ENCODE data around the gene HECTD4. TPM values are rescaled to one million over a fixed set of nuclear protein-coding genes. Genes with fewer than 3 reads are reported as not detected.
"Not testable (repeated sequence)": the region's sequence is repeated elsewhere in the genome, so short reads cannot be mapped to it uniquely, and the experiment has no call there.

HECTD4 gene
- total RNA-seq, 1 donor from 2014 or later, result 40.7 TPM

DNA sequence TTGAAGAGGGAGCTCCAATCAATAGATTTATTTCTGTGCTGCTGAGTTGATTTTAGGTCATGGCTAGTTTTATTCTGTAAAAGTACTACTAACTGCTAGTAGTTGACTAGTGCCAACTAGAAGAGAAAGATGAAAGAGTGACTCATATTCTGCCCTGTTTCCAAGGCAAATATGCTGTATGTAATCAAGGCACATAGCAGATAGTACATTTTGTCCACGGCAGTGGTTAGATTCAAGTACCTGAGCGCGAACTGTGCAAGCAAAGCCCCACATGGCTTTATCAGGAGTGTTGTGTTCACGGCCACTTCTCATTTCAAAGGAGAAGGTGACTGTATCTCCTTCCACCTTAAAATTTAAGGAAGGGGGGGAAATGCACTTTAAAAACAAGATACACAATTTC is 130.0 kb downstream of the HECTD4 start:
- Mint-ChIP-seq H3K36me3 (ENCODE audit: low read depth) (peaks cover 24% of the 10 kb centered on the region), H3K27me3 (ENCODE audit: low read depth) (no peaks in the 10 kb centered on the region), H3K4me3 (ENCODE audit: unreplicated experiment) (no peak overlapping the region), H3K27ac (ENCODE audit: unreplicated experiment) (no peak overlapping the region), H3K9me3 (ENCODE audit: low read depth) (no peaks in the 10 kb centered on the region), H3K4me1 (ENCODE audit: low read depth) (no peaks in the 10 kb centered on the region)
- DNase-seq (ENCODE audit: low spot score), result no peak
- TF ChIP-seq, protein P1, sequence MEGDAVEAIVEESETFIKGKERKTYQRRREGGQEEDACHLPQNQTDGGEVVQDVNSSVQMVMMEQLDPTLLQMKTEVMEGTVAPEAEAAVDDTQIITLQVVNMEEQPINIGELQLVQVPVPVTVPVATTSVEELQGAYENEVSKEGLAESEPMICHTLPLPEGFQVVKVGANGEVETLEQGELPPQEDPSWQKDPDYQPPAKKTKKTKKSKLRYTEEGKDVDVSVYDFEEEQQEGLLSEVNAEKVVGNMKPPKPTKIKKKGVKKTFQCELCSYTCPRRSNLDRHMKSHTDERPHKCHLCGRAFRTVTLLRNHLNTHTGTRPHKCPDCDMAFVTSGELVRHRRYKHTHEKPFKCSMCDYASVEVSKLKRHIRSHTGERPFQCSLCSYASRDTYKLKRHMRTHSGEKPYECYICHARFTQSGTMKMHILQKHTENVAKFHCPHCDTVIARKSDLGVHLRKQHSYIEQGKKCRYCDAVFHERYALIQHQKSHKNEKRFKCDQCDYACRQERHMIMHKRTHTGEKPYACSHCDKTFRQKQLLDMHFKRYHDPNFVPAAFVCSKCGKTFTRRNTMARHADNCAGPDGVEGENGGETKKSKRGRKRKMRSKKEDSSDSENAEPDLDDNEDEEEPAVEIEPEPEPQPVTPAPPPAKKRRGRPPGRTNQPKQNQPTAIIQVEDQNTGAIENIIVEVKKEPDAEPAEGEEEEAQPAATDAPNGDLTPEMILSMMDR (IDR thresholded peaks at IDR 0.05), result no peak

DNA sequence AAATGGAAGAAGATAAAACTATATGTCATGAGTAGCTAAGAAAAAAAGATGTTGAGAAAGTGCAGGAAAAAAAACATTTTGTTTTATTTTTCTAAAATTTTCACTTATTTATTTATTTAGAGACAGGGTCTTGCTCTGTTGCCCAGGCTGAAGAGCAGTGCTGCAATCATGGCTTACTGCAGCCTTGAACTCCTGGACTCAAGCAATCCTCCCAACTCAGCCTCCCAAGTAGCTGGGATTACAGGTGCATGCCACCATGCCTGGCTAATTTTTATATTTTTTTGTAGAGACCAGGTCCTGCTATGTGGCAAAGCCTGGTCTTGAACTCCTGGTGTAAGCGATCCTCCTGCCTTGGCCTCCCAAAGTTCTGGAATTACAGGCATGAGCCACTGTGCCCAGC is 137.3 kb downstream of the HECTD4 start:
- H3K9me3 Mint-ChIP-seq (ENCODE audit: low read depth); DNase-seq (ENCODE audit: low spot score); H3K4me3 Mint-ChIP-seq (ENCODE audit: unreplicated experiment); H3K27me3 Mint-ChIP-seq (ENCODE audit: low read depth); H3K27ac Mint-ChIP-seq (ENCODE audit: unreplicated experiment); H3K4me1 Mint-ChIP-seq (ENCODE audit: low read depth): not testable (repeated sequence)
- H3K36me3 Mint-ChIP-seq (ENCODE audit: low read depth), result peaks cover 27% of the 10 kb centered on the region

DNA sequence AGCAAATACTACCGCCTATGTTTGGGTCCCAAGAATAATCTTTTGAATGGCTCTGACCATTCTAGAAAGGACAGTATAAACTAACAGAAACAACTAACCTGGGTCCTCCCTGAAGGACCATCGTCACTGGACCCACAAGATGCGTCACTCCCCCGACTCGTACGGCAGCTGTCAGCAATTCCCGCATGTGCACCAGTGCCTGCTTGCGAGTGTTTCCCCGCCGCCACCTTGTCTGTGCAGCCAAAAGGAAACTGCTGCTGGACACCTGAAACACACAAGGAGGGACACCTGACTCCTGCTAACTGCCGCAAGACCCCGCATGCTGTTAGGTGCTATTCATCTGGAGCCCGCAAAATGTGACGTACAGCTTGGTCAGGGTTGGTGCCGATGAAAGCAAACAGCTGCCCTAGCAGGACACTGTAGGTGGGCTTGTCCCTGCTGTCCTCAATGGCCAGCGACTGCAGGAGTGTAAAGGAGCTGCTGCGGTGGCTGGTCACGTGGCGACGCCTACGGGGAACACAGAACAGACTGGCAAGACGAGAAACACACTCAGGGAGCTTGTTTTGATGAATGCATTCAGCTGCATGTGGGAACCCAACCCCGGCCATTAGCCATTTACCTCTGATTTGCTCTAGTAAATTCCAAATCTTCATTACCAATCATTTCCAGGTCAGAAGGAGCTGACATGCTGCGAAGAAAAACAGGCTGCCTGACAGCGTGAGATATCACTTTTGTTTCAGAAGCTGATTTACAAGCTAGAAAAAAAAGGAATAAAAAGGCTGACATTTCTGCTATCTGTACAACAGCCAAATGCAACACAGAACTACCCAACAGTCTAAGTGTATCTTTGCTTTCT is 138.7 kb downstream of the HECTD4 start:
- TF ChIP-seq, protein P1 (IDR thresholded peaks at IDR 0.05), result no peak
- DNase-seq (ENCODE audit: low spot score), result no peak
- no peak overlapping the region for H3K27ac Mint-ChIP-seq (ENCODE audit: unreplicated experiment)
- peaks cover 35% of the 10 kb centered on the region for H3K36me3 Mint-ChIP-seq (ENCODE audit: low read depth)
- no peak overlapping the region for H3K4me3 Mint-ChIP-seq (ENCODE audit: unreplicated experiment)
- no peaks in the 10 kb centered on the region for H3K4me1 Mint-ChIP-seq (ENCODE audit: low read depth)
- no peaks in the 10 kb centered on the region for H3K27me3 Mint-ChIP-seq (ENCODE audit: low read depth)
- H3K9me3 Mint-ChIP-seq (ENCODE audit: low read depth), result no peaks in the 10 kb centered on the region

DNA sequence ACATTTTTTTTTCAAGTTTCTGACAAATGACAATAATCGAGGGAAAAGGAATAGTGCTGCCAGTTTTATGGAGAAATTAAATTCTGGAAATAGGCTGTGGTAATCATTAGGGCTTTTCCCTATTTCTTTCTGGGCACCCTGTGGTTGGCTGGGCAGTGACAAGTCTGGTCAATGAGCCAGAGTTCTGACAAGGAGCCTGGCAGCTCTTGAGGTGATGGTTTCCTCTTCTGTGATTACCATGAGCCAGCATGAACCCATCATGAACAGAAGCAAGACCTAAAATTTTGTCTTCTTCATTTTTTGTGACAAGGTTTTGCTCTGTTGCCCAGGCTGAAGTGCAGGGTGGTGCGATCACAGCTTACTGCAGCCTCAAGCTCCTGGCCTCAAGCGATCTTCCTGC is 141.1 kb downstream of the HECTD4 start:
- TF ChIP-seq, protein P1 (IDR thresholded peaks at IDR 0.05), result no peak
- no peaks in the 10 kb centered on the region for H3K4me1 Mint-ChIP-seq (ENCODE audit: low read depth)
- no peak overlapping the region for H3K4me3 Mint-ChIP-seq (ENCODE audit: unreplicated experiment)
- no peak for DNase-seq (ENCODE audit: low spot score)
- no peak overlapping the region for H3K27ac Mint-ChIP-seq (ENCODE audit: unreplicated experiment)
- H3K27me3 Mint-ChIP-seq (ENCODE audit: low read depth), result no peaks in the 10 kb centered on the region
- H3K9me3 Mint-ChIP-seq (ENCODE audit: low read depth), result no peaks in the 10 kb centered on the region
- H3K36me3 Mint-ChIP-seq (ENCODE audit: low read depth), result peaks cover 40% of the 10 kb centered on the region

DNA sequence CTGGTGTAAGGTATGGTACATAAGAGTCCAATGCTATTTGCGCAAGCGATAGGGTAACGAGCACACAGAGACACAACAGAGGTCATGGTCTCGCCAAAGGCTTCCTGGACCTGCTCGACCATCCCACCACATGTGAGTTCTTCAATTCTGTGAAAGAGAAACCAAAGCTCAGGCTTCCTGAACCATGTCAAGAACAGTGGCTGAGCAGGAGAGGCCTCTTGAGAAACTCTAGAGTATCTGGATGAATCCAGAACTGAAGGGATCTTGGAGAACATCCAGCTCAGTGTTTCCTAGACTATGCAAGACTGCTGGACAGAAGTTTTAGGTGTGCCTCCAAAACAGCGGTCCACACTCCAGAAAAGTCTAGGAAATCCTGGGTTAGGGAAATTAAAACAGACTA is 142.3 kb downstream of the HECTD4 start:
- H3K4me3 Mint-ChIP-seq (ENCODE audit: unreplicated experiment), result no peak overlapping the region
- no peak for DNase-seq (ENCODE audit: low spot score)
- H3K36me3 Mint-ChIP-seq (ENCODE audit: low read depth), result peaks cover 48% of the 10 kb centered on the region
- TF ChIP-seq, protein P1 (IDR thresholded peaks at IDR 0.05), result no peak
- no peak overlapping the region for H3K27ac Mint-ChIP-seq (ENCODE audit: unreplicated experiment)
- H3K4me1 Mint-ChIP-seq (ENCODE audit: low read depth), result no peaks in the 10 kb centered on the region
- no peaks in the 10 kb centered on the region for H3K9me3 Mint-ChIP-seq (ENCODE audit: low read depth)
- no peaks in the 10 kb centered on the region for H3K27me3 Mint-ChIP-seq (ENCODE audit: low read depth)

DNA sequence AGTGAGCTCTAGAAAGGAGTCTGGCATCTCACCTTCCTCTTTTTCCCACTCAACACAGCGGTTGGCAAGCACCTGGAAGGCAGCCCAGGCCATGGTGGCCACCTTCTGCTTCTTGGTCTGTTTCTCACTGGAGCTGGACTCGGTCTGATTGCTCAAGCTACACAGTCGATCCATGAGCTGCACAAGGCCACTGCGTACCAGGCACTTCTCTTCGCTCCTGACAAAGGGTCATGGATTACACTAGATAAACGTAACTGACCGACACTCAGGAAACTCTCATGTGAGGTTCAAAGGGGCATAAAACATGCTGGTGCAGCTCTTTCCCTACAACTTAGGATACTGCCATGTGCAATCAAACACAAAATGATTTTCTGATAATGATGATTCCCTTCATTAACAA is 143.2 kb downstream of the HECTD4 start:
- Mint-ChIP-seq H3K9me3 (ENCODE audit: low read depth) (no peaks in the 10 kb centered on the region), H3K27me3 (ENCODE audit: low read depth) (no peaks in the 10 kb centered on the region), H3K4me3 (ENCODE audit: unreplicated experiment) (no peak overlapping the region), H3K36me3 (ENCODE audit: low read depth) (peaks cover 51% of the 10 kb centered on the region), H3K4me1 (ENCODE audit: low read depth) (no peaks in the 10 kb centered on the region), H3K27ac (ENCODE audit: unreplicated experiment) (no peak overlapping the region)
- DNase-seq (ENCODE audit: low spot score), result no peak
- TF ChIP-seq, protein P1 (IDR thresholded peaks at IDR 0.05), result no peak
